HAP-1 (cell line): ENCODE results near the gene VSIG10L.

Experiments
- DNase-seq, 2 experiments: peaks; one replicate each; pipeline ENCODE4 v3.0.0-alpha.2; 2016 to 2020; ENCODE audit warnings: low spot score in 2 of 2
- H3K27me3 ChIP-seq: fragments of 250-450 bp; sonication (Bioruptor Pico); 2 replicates; pipeline ENCODE4 v1.5.1; 2020; ENCODE audit warnings: low read depth, mild to moderate bottlenecking, moderate library complexity
- H3K36me3 ChIP-seq: fragments of 250-450 bp; sonication (Bioruptor Pico); replicated peaks from 2 replicates; pipeline ENCODE4 v1.5.1; 2020; ENCODE audit warnings: mild to moderate bottlenecking
- H3K4me1 ChIP-seq: fragments of 250-450 bp; sonication (Bioruptor Pico); 2 replicates; pipeline ENCODE4 v1.5.1; 2020; ENCODE audit warnings: mild to moderate bottlenecking
- H3K4me3 ChIP-seq: fragments of 250-450 bp; sonication (Bioruptor Pico); 2 replicates; pipeline ENCODE4 v1.5.1; 2020; ENCODE audit warnings: mild to moderate bottlenecking, moderate library complexity
- H3K9me3 ChIP-seq: fragments of 250-450 bp; sonication (Bioruptor Pico); 2 replicates; pipeline ENCODE4 v1.5.1; 2020; ENCODE audit warnings: mild to moderate bottlenecking, moderate library complexity
- in situ Hi-C: fragments of 300-500 bp; cut with MboI; formaldehyde crosslinking; loops from 3 replicates; pipeline ENCODE4 v1.14.3; 2020; ENCODE audit warnings: low sequenced_read_pairs, inconsistent platforms, mixed read lengths

VSIG10L gene

DNA sequence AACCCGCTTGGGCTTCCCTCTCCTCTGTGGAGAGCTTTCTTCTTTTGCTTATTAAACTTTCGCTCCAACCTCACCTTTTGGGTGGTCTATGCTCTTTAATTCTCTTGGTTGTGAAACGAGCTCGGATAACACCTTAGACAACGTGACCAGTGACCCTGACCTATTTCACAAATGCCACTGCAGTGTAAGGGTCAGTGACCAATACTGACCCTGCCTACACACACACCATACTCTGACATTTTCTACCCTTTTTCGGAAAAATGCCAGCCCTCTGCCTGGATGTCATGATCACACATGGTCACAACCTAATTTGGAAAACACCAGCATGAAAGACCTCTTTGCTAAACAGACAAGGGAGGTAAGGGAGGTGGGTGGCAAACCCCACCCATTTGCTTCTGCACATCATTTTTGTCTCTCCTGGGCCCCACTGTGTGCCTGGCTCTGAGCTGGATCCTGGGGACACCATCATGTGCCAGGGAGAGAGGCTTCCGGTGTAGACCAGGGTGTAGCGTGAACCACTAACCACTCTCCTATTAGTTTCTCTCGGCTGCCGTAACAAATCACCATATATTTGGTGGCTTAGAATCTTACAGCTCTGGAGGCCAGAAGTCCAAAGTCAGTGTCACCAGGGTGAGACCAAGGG lies 14.3 kb upstream of the VSIG10L start:
- in situ Hi-C loops: no loop called here

DNA sequence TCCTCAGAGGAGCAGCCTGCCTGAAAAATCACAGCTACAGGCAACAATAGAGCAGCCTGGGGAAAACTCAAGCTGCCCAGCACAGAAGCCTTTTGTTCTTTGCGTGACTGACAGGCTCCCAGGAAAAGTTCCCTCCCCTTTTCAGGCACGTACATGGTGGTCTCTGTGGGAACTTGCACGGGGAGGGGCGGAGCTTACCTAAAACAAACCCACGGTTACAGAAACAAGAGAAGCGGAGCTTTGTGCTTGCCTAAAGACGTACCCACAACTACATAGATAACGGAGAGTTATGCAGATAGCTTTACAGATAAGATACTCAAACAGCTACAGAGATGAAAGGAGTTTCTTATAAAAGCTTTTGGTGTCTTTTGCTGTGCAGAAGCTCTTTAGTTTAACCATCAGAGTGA lies 12.8 kb upstream of the VSIG10L start:
- no peak overlapping the region for H3K4me3 ChIP-seq
- in situ Hi-C loops: no loop called here
- no peaks in the 10 kb centered on the region for H3K27me3 ChIP-seq
- DNase-seq: peak; percentile 78 to 85
- peaks cover 18% of the 10 kb centered on the region; the same call in 1 of the 2 replicates for H3K36me3 ChIP-seq
- H3K9me3 ChIP-seq: no peaks in the 10 kb centered on the region
- peaks cover 8% of the 10 kb centered on the region for H3K4me1 ChIP-seq

More for the DNA sequence above, 14.3 kb upstream of the VSIG10L start:
- no peak overlapping the region for H3K4me3 ChIP-seq
- DNase-seq: no peak
- peaks cover 8% of the 10 kb centered on the region for H3K4me1 ChIP-seq
- no peaks in the 10 kb centered on the region for H3K27me3 ChIP-seq
- H3K36me3 ChIP-seq: peaks cover 12% of the 10 kb centered on the region; the same call in 1 of the 2 replicates
- no peaks in the 10 kb centered on the region for H3K9me3 ChIP-seq

DNA sequence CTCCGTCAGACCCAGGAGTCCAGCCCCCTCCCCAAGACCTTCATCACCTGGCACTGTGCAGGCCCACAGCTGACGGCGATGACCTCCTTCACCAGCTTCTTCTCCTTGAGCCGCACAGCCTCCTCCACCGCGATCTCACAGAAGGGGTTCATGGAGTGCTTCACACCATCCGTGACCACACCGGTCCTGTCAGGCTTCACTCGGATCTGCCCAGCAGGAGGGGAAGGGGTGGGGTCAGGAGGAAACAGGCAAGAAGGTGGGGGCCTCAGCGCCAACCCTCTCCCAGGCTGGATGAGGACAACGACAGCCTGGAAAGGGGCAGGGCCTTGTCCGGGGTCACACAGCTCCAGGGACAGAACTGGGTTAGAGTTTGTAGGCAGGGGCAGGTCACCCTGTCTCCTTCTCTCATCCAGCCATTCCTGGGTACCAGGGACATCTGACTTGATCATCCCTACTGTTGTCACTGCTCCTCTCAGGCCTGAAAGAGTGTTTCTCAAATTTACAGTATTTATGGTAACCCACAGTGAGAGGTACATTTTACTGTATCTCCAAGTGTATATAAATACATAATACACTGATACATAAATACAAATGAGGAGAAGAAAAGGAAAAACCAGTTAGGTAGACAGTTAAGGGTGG lies 12.3 kb upstream of the VSIG10L start:
- Histone ChIP-seq H3K4me1 (peaks cover 8% of the 10 kb centered on the region), H3K27me3 (no peaks in the 10 kb centered on the region), H3K4me3 (no peak overlapping the region), H3K9me3 (no peaks in the 10 kb centered on the region), H3K36me3 (peaks cover 18% of the 10 kb centered on the region; the same call in 1 of the 2 replicates)
- in situ Hi-C loops: no loop called here
- no peak for DNase-seq

- in situ Hi-C loops: no loop called here
Measured at GRCh38 chr19:51352783-51353360, 10.9 kb upstream of the VSIG10L start.

DNA sequence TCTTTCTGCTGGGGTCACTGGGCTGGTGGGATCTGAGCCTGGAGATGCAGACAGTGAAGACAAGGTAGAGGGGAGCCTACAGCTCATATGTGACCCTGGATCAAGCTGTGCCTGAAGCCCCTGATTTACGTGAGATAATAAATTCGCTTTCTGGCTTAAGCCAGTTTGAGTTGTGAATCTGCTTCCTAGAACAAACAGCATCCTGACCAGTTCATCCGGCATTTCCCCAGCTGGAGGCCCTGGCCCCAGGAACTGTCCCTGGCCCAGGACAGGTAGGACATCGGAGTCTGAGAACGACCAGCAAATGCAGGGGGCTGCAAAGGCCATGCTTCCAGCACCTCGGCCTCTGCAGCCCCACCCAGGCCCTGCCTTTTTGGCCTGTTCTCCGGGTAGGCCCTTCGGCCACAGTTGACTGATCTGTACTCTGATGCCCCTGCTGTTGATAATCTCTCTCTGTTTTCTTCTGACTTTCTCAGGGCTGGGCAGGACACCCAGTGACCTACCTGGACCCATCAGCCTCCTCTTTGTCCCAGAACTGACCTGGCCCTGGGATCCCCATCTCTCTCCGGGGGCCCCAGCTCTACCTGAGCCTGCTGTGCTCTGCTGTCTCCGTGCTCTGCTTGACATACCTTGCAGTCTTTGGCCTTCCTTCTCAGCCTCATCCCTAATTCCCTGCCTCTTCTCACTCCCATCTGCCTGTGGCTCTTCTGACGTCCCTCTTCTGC lies 9.5 kb upstream of the VSIG10L start:
- Histone ChIP-seq H3K36me3 (peaks cover 38% of the 10 kb centered on the region), H3K4me3 (no peak overlapping the region), H3K9me3 (no peaks in the 10 kb centered on the region), H3K27me3 (no peaks in the 10 kb centered on the region), H3K4me1 (peaks cover 8% of the 10 kb centered on the region)
- DNase-seq: no peak
- in situ Hi-C loops: no loop called here

More at GRCh38 chr19:51352783-51353360, 10.9 kb upstream of the VSIG10L start:
- Histone ChIP-seq H3K27me3 (no peaks in the 10 kb centered on the region), H3K4me1 (peaks cover 8% of the 10 kb centered on the region), H3K9me3 (no peaks in the 10 kb centered on the region), H3K4me3 (no peak overlapping the region), H3K36me3 (peaks cover 23% of the 10 kb centered on the region)
- no peak for DNase-seq

GRCh38 chr19:51347209-51347928 lies 5.4 kb upstream of the VSIG10L start:
- no peak overlapping the region for H3K4me3 ChIP-seq
- H3K9me3 ChIP-seq: no peaks in the 10 kb centered on the region
- peaks cover 35% of the 10 kb centered on the region for H3K36me3 ChIP-seq
- H3K27me3 ChIP-seq: no peaks in the 10 kb centered on the region
- no peak for DNase-seq
- in situ Hi-C loops: no loop called here
- no peaks in the 10 kb centered on the region for H3K4me1 ChIP-seq

DNA sequence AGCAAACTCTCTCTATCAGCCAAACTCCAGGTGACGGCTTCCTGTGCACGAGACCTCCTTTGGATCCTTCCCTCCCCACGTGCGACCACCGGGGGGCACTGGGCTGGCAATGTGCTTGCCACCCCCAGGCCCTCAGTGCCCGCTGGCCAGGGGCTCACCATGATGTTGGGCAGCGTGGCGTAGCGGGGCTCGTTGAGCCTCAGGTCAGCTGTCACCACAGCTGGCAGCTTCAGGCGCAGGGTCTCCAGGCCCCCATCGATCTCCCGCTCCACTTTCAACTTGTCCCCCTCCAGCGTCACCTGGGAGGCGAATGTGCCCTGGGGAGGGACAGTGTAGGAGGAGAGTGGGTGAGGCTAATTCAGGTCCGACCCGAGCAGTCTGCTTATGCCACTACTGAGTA lies 4.8 kb upstream of the VSIG10L start:
- no peaks in the 10 kb centered on the region for H3K4me1 ChIP-seq
- H3K27me3 ChIP-seq: no peaks in the 10 kb centered on the region
- H3K36me3 ChIP-seq: peaks cover 32% of the 10 kb centered on the region
- in situ Hi-C loops: no loop called here
- DNase-seq: no peak
- no peaks in the 10 kb centered on the region for H3K9me3 ChIP-seq
- no peak overlapping the region for H3K4me3 ChIP-seq

GRCh38 chr19:51345076-51345620 lies 3.2 kb upstream of the VSIG10L start:
- Histone ChIP-seq H3K27me3 (no peaks in the 10 kb centered on the region), H3K36me3 (peaks cover 21% of the 10 kb centered on the region), H3K9me3 (no peaks in the 10 kb centered on the region), H3K4me3 (no peak overlapping the region), H3K4me1 (peaks cover 5% of the 10 kb centered on the region; the same call in 1 of the 2 replicates)
- in situ Hi-C loops: no loop called here
- no peak for DNase-seq

GRCh38 chr19:51342631-51343569 lies 961 bp upstream of the VSIG10L start:
- Histone ChIP-seq H3K4me1 (peaks cover 8% of the 10 kb centered on the region), H3K27me3 (no peaks in the 10 kb centered on the region), H3K36me3 (peaks cover 16% of the 10 kb centered on the region), H3K4me3 (no peak overlapping the region), H3K9me3 (no peaks in the 10 kb centered on the region)
- DNase-seq: no peak
- in situ Hi-C loops: no loop called here

- Histone ChIP-seq H3K9me3 (no peaks in the 10 kb centered on the region), H3K36me3 (no peaks in the 10 kb centered on the region; the same call in 1 of the 2 replicates), H3K4me1 (peaks cover 8% of the 10 kb centered on the region), H3K27me3 (no peaks in the 10 kb centered on the region), H3K4me3 (peak overlapping the region; percentile 64; the same call in 1 of the 2 replicates)
- no peak for DNase-seq
- in situ Hi-C loops: no loop called here
Measured at GRCh38 chr19:51341066-51341465, 873 bp downstream of the VSIG10L start.

DNA sequence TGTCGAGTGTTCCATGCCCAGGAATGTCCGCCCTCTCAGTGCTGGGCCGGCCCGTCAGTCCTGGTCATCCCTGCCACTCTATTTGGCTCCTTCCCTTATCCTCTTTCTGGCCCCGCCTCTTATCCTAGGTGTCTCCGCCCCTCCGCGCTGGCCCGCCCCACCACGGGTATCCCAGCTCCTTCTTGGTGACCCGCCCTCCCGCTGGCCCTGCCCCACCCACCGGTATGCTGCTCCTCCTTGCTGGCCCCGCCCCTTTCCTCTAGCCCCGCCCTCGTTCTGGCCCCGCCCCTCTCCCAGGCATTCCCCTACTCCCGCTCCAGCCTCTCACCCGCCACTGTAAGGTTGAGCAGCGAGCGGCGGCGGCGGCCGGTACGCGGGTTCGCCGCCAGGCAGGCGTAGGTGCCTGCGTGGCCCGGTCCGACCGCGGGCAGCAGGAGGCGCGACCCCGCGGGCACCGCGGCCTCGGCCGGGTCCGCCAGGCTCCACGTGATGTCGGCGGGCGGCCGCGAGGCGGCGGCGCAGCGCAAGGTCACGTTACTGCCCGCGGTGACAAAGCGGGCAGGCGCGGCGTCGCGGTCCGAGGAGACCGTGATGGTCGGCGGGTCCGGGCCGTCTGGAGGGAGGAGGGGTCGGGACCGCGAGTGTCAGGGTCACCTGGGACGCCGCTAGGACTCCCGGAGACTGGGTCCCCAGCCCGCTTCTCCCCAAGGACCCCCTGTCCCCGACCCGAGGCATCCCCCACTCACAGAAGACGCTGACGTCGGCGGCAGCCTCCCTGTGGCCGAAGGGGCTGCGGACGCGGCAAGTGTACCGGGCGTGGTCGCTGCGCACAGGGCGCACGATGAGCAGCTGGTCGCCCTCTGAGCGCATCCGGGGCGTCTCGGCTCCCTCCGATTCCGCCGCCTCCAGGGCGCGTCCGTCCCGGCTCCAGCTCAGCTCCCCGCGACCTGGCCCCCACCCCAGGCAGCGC lies 2.0 kb downstream of the VSIG10L start:
- in situ Hi-C loops: no loop called here
- H3K4me3 ChIP-seq: peak overlapping the region; percentile 64
- H3K9me3 ChIP-seq: no peaks in the 10 kb centered on the region
- H3K27me3 ChIP-seq: no peaks in the 10 kb centered on the region
- no peaks in the 10 kb centered on the region; the same call in 1 of the 2 replicates for H3K36me3 ChIP-seq
- H3K4me1 ChIP-seq: peaks cover 8% of the 10 kb centered on the region
- peak; percentile 93 to 100 for DNase-seq
